Esophagus mucosa (tissue), 1 donor: ENCODE results near the gene VCL. TPM values are rescaled to one million over a fixed set of nuclear protein-coding genes. Genes with fewer than 3 reads are reported as not detected.
"Not testable (repeated sequence)": the region's sequence is repeated elsewhere in the genome, so short reads cannot be mapped to it uniquely, and the experiment has no call there.

Source experiments
- ATAC-seq: fragments of 200-7000 bp; cut with Tn5 transposase; one replicate; pipeline ENCODE4 v1.9.1; 2020
- total RNA-seq: library from RNA; stranded (reverse); gene quantifications from one replicate; pipeline ENCODE4 v1.2.4, GENCODE V29; 2023
- donor health status: DM: yes; HTN: yes; CAD: no.

VCL gene
- total RNA-seq, 1 donor from 2014 or later = 70.2 TPM

DNA sequence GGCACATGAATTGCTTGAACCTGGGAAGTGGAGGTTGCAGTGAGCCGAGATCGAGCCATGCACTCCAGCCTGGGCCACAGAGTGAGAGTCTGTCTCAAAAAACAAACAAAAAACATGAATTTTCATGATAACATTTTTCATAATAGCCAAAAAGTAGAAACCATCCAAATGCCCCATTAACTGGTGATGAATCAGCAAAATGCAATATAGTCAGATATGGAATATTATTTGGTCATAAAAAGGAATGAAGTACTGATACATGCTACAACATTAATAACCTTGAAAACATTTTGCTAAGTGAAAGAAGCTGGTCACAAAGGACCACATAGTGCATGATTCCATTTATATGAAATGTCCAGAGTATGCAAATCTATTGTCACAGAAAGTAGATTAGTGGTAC is 24.5 kb upstream of the VCL start:
- no peak for ATAC-seq

DNA sequence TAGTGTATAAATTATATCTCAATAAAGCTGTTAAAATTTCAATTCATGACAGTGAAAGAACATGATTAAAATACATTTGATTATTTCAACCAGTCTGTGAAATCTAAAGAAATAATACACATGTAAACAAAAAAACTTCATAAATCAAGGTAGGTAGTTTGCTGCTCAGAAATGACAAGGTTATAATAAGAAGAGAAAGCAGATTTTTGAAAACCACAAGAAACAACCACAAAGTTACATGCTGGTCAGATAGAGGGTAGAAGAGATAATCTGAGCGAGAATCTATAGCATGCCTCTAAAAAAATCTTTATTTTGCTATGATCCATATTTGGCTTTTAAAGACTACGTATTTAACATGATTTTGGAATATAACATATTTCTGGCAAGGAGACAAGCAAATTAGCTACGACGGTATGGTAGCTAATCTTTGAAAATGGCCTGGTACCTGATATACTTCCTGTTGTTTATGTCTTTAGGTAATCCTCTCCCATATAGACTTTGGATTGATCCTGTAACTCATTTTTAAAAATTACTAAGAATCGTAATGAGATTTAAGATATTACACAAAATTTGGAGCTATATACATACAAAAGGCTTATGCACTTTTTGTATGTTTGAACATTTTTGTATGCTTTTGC is 23.5 kb upstream of the VCL start:
- ATAC-seq = no peak

DNA sequence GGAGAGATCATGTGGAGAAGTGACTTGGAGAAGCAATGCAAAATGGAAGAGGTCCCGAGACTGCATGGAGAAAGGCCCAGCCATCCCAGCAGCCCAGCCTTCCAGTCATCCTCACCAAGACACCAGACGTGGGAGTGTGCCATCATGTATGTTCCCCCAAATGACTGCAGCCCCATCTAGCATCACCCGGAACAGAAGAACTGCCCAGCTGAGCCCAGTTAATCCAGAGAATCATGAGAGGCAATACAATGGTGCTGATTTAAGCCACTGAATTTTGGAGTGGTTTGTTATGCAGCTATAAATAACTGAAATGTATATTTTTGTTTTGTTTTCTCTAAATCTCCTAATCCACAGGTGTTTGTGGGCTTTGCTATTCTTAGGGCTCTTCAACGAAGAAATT is 22.5 kb upstream of the VCL start:
- no peak for ATAC-seq

GRCh38 chr10:73979141-73979808 is 18.6 kb upstream of the VCL start:
- no peak for ATAC-seq

DNA sequence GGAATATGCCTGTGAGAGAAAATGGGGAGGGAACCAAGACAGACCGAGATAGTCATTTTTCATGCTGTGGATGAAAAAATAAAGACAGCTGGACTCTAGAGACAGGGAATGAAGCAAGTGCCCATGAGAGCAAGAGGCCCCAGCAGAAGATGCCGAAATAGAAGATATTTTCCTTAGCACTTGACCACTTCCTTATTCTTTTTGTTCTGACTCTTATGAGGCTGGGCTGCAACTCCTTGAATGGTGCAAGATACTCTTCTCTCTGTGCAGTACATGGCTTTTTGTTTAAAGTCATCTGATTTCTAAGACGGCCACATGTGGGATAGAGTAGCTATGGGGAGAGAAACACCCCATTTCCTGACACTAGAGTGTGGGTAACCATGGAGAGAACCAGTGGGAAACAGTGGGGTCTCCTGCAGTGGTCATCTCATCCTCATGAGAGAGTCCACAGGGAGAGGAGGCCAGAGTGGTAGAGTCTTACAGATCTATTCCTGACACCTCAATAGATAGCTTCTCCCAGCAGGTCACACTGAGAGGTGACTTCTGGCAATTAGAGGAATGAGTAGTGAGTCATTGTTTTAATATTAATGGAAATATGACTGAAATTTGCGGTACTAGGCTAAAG is 18.0 kb upstream of the VCL start:
- ATAC-seq = no peak

GRCh38 chr10:73981812-73982211 is 16.1 kb upstream of the VCL start:
- no peak for ATAC-seq

DNA sequence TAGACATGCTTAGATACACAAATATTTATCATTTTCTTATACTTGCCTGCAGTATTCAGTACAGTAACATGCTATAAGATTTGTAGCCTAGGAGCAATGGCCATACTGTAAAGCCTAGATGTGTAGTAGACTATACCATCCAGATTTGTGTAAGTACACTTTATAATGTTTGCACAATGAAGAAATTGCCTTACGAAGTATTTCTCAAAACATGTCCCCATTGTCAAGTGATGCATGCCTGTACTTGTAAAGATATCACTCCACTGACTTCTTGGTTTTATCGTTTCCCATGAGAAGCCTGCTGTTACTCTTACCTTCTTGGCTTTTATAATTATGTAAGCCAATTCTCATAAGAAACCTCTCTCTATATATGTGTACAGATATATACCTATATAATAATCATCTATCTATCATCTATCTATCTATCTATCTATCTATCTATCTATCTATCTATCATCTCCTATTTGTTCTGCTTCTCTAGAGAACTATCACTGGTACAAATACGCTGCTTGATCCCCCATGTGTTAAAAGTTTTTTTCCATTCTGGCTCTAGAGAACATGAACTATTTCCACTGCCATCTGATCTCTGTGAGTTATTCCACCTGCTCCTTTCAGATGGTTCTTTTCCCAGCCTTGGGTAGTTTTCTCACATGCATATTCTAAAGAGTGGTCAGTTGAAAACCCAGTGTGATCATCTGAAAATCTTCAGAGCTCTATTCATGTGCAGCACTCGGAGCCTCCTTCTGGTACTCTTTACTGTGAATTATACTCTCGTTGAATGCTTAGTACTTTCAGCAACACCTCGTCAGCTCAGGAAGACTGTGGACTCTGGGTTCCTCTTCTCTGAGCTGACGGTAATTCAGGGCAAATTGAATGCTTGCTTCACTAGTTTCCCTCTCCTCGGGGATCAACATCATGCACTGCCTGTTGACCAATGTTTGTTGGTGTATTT is 14.5 kb upstream of the VCL start:
- ATAC-seq = peak; percentile 37

DNA sequence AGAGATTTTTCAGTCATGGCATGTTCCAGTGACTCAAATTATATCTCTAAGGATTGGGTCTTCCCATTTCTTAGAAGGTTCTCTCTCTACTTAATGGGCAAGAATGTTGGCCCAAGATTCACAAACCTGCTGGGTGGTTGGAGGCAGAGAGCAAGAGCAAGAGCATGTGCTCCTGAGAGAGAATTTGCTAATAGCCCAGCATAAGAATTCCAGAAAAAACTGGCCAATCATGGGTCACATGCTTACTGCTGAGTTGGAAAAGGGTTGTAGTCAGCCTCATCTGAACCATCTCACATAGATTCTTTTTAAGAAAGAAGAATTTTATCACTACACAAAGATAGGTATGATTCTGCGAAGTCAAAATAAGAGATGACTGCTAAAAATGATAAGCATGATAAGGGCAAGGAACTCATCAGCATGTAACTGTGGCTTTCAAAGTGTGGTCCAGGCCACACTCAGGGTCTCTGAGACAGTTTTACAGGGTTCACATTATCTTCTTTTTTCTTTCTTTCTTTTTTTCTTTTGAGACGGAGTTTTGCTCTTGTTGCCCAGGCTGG is 8.2 kb upstream of the VCL start:
- ATAC-seq = no peak

DNA sequence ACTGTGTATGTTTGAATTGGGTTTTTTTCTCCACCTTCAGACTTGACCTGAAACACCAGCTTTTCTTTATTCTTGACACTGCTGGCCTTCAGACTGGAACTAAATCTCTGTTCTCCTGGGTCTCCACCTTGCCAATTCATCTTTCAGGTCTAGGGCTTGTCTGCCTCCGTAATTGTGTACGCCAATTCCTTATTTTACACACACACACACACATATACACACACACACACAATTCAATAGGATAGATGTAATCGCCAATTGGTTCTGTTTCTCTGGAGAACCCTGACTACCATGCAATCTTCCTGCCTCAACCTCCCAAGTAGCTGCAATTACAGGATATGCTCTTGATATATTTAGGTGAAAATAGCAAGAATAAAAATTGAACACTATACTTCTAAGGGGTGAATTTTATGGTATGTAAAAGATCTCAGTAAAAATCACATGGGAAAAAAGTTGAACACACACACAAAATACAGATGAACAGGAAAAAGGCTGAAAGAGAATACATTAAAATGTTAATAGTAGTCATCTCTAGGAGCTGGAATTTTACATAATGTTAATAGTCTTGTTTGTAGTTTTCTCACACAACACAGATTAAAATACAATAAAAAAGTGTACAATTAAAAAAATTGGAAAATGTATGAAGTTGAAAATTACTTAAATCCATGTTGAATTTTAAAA is 6.6 kb upstream of the VCL start:
- ATAC-seq = no peak

GRCh38 chr10:73991884-73992245 is 6.1 kb upstream of the VCL start:
- ATAC-seq = peak; percentile 77

DNA sequence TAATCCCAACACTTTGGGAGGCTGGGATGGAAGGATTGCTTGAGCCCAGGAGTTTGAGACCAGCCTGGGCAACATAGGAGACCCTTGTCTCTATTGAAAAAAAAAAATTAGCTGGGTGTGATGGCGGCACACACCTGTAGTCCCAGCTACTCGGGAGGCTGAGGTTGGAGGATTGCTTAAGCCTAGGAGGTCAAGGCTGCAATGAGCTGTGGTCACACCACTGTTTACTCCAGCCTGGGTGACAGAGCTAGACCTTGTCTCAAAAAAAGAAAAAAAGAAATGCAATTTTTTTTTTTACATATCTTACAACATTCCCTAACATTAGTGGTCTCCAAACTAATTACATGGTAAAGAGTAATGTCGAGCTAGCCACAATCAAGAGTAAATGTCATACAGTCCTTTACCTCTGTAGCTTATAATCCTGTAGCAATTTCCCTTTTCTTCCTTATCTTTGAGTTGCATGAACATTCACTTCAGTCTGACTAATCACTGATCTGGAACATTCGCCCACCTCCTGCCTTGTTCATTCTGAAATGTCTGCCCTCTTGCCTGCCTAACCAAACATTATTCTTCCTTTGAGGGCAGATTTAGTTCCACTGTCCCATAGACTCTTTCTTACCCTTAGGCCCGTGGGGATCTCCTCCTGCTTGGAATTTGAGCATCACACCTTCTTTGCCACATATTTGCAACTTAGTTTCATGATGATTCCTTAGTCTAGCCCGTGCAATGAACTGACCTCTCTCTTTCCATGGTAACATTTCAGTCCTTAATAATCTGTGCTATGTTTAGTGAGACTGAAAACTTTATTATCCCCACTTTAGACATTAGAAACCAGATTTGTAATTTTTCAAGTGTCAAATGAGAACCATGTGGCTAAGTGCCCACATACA is 4.8 kb upstream of the VCL start:
- no peak for ATAC-seq

- ATAC-seq = no peak
Measured at GRCh38 chr10:73995035-73995358, 2.9 kb upstream of the VCL start.

- ATAC-seq = peak; percentile 5
Measured at GRCh38 chr10:73997461-73997786, 492 bp upstream of the VCL start.

GRCh38 chr10:73998623-73998928 is 660 bp downstream of the VCL start:
- ATAC-seq = peak; percentile 2

- peak; percentile 49 for ATAC-seq
Measured at GRCh38 chr10:73998929-73999691, 1.2 kb downstream of the VCL start.

DNA sequence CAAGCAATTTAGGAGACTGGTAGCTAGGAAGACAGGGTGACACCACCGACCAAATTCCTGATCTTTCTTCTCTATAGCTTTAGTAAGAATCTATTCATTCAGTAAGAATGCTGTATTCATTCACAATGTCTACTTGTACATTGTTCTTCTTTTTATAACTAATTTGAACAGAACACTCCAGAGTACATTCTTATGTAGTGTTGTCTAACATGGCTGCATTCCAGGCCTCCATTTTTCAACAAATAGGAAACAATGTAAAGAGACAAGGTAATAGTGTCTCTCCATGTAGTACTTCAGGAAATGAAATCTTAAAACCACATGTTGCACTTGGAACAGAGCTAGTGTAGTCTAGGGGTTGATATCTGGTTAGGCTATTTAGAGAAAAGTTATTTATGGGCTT is 1.8 kb downstream of the VCL start:
- no peak for ATAC-seq

DNA sequence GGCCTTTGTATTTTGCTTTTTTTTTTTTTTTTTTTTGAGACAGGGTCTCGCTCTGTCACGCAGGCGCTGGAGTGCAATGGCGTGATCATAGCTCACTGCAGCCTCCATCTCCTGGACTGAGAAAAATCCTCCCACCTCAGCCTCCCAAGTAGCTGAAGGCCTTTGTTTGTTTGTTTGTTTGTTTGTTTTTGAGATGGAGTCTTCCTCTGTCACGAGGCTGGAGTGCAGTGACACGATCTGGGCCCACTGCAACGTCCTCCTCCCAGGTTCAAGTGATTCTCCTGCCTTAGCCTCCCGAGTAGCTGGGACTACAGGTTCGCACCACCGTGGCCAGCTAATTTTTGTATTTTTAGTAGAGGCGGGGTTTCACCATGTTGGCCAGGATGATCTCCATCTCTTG is 2.3 kb downstream of the VCL start:
- not testable (repeated sequence) for ATAC-seq

GRCh38 chr10:74000892-74001669 is 3.2 kb downstream of the VCL start:
- no peak for ATAC-seq

DNA sequence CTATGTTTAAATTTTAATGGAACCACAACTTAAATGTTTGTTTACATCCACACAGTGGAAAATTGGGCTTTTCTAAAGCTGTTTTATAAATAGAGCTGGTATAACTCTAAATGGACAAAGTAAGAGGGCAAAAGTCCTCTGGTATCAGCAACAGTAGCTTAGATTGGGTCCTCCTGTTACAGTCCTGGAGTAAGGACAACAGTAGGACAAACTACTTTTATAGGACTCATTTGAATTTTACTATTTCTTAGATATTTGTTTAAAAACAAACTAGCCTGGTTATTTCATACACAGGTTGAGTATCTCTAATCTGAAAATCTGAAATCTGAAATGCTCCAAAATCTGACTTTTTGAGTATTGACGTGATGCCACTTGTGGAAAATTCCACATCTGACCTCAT is 8.4 kb downstream of the VCL start:
- no peak for ATAC-seq

DNA sequence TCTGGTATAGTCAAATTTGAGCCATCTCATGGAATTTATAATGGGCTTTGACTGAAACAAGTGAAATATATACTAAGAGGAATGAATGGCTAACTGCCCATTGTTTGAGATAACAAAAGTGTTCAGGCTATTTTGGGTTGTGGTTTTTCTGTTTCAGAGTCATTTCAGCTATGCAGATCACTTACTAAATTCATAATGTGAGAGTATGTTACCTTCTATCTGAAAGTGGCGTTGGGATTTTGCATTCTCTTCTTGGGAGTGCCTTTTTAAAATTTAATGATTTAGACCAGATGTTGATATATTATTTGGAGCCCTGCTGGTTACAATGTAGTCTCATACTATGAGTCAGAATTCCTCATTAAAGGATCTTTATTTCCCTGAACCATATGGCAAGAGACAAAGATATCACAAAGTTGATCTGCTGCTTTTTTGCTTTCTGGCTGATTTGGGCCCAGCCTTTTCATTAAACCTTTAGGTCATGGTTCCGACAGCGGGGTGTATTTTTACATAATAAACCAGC is 10.4 kb downstream of the VCL start:
- no peak for ATAC-seq
